Lower leg skin (tissue), 3 donors: Measurements from ENCODE around the gene POLR3A.

Experiments used
- POLR2A ChIP-seq, 2 donors: fragments of 450-650 bp; IDR thresholded peaks; one replicate each; pipeline ENCODE4 v1.6.1; 2016 to 2017; ENCODE audit warnings: antibody characterized with exemption in 2 of 2, mild to moderate bottlenecking in 1 of 2, moderate library complexity in 1 of 2
- TF ChIP-seq, protein P1 (sequence below), 3 donors: fragments of 450-650 bp; IDR thresholded peaks; one replicate each; pipeline ENCODE4 v1.5.1; 2016; ENCODE audit warnings: antibody characterized with exemption in 3 of 3, mild to moderate bottlenecking in 3 of 3, moderate library complexity in 2 of 3

DNA sequence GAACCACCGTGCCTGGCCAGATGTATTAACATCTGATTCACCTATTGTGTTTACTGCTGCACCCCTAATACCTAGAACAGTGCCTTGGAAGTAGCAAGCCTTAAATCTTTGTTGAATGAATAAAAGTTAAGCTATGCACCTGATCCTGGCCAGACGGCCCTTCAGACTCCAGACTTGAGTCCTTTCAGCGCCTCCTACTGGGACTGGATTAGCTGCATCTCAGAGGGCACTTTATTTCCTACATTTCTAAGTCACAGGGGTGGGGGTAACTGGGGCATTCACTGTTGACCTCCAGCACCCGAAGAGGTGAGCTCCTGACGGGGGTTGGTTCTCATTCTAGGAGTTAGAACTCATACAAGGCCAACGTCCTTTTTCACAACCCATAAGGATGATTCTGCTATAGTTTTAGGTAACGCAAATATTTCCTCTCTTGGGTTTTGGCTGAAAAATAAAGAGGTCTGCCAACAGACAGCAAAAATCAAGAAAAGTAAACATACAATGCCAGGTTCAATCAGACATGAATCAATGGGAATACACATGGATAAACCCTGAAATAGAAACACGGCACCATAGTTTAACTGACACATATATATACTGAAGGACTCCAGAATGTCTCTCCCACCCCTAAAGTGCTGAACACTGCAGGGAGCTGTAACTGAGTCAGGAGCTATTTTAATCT lies 54.8 kb downstream of the POLR3A start:
- TF ChIP-seq, protein P1, sequence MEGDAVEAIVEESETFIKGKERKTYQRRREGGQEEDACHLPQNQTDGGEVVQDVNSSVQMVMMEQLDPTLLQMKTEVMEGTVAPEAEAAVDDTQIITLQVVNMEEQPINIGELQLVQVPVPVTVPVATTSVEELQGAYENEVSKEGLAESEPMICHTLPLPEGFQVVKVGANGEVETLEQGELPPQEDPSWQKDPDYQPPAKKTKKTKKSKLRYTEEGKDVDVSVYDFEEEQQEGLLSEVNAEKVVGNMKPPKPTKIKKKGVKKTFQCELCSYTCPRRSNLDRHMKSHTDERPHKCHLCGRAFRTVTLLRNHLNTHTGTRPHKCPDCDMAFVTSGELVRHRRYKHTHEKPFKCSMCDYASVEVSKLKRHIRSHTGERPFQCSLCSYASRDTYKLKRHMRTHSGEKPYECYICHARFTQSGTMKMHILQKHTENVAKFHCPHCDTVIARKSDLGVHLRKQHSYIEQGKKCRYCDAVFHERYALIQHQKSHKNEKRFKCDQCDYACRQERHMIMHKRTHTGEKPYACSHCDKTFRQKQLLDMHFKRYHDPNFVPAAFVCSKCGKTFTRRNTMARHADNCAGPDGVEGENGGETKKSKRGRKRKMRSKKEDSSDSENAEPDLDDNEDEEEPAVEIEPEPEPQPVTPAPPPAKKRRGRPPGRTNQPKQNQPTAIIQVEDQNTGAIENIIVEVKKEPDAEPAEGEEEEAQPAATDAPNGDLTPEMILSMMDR (IDR thresholded peaks at IDR 0.05) = no peak
- no peak for TF ChIP-seq POLR2A (IDR thresholded peaks at IDR 0.05)
